Cortex of kidney (tissue), 1 donor: Measurements from ENCODE around the gene LYPD8.
"Not testable (repeated sequence)": the region's sequence is repeated elsewhere in the genome, so short reads cannot be mapped to it uniquely, and the experiment has no call there.

Experiments
- DNase-seq: peaks from one replicate; lab custom pipeline; 2025; lab: John Stamatoyannopoulos, UW

LYPD8 gene

GRCh38 chr1:248755517-248755916 lies at the start of gene LYPD8:
LYPD8 (minus strand) TSS chr1:248755759; CDS start chr1:248751081, 4,678 bp downstream.
- no peak for DNase-seq

GRCh38 chr1:248804771-248805681 lies 49.5 kb upstream of the LYPD8 start:
- no peak for DNase-seq

GRCh38 chr1:248803501-248803900 lies 47.9 kb upstream of the LYPD8 start:
- not testable (repeated sequence) for DNase-seq

GRCh38 chr1:248802454-248802853 lies 46.9 kb upstream of the LYPD8 start:
- DNase-seq = no peak

GRCh38 chr1:248800459-248800858 lies 44.9 kb upstream of the LYPD8 start:
- no peak for DNase-seq

GRCh38 chr1:248798791-248799190 lies 43.2 kb upstream of the LYPD8 start:
- no peak for DNase-seq

- DNase-seq = not testable (repeated sequence)
These were observed 39.1 kb upstream of the LYPD8 start for GRCh38 chr1:248794663-248795062.

- no peak for DNase-seq
These were observed 38.0 kb upstream of the LYPD8 start for GRCh38 chr1:248793592-248793991.

- DNase-seq = no peak
These were observed 36.8 kb upstream of the LYPD8 start for GRCh38 chr1:248792342-248792741.

GRCh38 chr1:248791010-248791409 lies 35.5 kb upstream of the LYPD8 start:
- no peak for DNase-seq

GRCh38 chr1:248790456-248790855 lies 34.9 kb upstream of the LYPD8 start:
- DNase-seq = no peak

- DNase-seq = not testable (repeated sequence)
These were observed 33.8 kb upstream of the LYPD8 start for GRCh38 chr1:248789337-248789736.

- DNase-seq = no peak
These were observed 32.8 kb upstream of the LYPD8 start for GRCh38 chr1:248788327-248788726.

GRCh38 chr1:248787430-248787829 lies 31.9 kb upstream of the LYPD8 start:
- no peak for DNase-seq

- no peak for DNase-seq
These were observed 30.6 kb upstream of the LYPD8 start for GRCh38 chr1:248786156-248786555.

- no peak for DNase-seq
These were observed 27.8 kb upstream of the LYPD8 start for GRCh38 chr1:248783367-248783766.

- DNase-seq = no peak
These were observed 27.0 kb upstream of the LYPD8 start for GRCh38 chr1:248782416-248783141.

GRCh38 chr1:248779350-248779749 lies 23.8 kb upstream of the LYPD8 start:
- DNase-seq = no peak

- no peak for DNase-seq
These were observed 23.3 kb upstream of the LYPD8 start for GRCh38 chr1:248778906-248779305.

- no peak for DNase-seq
These were observed 21.4 kb upstream of the LYPD8 start for GRCh38 chr1:248776991-248777390.

- DNase-seq = no peak
These were observed 19.9 kb upstream of the LYPD8 start for GRCh38 chr1:248775441-248775840.

- no peak for DNase-seq
These were observed 4.1 kb upstream of the LYPD8 start for GRCh38 chr1:248759644-248760043.

- DNase-seq = no peak
These were observed 2.8 kb upstream of the LYPD8 start for GRCh38 chr1:248758352-248758751.
